NCI-H2107 treated with DMSO at 0.1 percent for 48 hours (cell line): ENCODE results near the gene TEAD1.
"Not testable (repeated sequence)": the region's sequence is repeated elsewhere in the genome, so short reads cannot be mapped to it uniquely, and the experiment has no call there.

Experiments
- DNase-seq: peaks from one replicate; lab custom pipeline; 2025; ENCODE audit not compliant: unreplicated experiment; lab: John Stamatoyannopoulos, UW

The TEAD1 gene

DNA sequence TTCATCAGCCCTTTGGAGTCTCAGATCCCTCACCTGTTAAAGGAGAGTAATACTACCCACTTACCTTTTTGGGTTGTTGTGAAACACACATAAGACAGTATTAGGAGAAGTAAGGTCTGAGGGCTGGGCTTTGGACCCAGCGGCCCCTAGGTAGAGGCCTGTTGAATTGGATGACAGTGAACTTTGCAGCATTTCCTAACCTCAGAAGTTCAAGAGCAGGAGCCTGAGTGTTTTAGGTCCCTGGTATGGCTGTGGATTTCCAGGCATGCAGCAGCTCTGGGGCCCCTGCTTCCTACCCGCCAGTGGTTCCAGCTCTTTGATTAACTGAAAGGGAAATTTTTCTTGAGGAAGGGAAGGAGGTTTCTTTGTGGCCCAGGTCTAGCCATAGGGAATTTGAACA lies 58.9 kb downstream of the TEAD1 start:
- DNase-seq: no peak

- DNase-seq: no peak
Observed at GRCh38 chr11:12734625-12735024, 60.4 kb downstream of the TEAD1 start.

- no peak for DNase-seq
Observed at GRCh38 chr11:12735262-12735661, 61.0 kb downstream of the TEAD1 start.

DNA sequence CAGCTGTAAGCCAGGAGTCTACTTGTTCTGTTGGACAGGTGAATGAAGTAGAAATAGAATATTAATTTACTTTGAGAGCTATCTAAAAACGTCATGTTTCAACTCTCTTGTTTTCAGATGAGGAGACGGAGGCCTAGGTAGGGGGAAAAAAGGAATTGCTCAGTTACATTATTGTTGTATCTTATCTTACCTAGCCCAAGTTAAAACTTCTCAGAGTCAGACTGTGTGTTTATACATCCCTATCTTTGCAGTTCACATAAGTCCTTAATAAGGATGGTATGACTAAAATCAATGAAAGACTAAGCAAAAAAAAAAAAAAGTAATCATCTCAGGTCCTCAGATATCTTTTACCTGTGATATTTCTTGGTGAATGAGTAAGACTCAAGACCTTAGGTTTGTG lies 62.8 kb downstream of the TEAD1 start:
- no peak for DNase-seq

GRCh38 chr11:12741671-12742216 lies 67.5 kb downstream of the TEAD1 start:
- DNase-seq: no peak

- no peak for DNase-seq
Observed at GRCh38 chr11:12743834-12744449, 69.7 kb downstream of the TEAD1 start.

DNA sequence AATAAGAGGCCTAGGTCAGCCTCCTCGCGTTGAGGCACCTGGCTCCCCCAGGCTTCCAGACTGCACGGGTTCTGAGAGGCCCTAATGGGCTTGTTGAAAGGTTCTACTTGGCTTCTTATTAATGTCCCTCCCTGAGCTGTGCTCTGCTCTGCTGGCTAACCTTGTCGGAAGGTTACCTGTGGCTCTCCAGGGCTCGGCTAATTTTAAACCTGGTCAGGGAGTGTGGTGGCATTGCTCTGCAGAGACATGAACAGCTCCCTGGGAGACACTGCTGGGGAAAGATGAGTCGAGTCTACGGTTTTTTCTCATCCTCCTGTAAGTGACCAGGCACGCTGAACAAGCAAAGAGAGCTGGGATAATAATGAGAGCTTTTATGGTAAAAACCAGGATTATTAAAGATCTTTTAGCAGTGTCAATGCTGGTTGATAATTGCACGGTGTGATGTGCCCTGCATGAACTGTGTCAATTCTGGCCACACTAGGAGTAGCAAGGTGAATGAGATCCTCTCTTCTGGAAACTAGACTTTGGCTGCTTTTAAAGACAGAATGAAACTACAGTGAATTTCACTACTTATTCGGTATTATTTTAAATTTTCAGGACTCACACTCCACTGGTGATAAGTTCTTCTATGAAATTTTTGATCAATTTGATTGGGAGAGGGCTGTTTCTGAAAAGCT lies 70.7 kb downstream of the TEAD1 start:
- DNase-seq: no peak

DNA sequence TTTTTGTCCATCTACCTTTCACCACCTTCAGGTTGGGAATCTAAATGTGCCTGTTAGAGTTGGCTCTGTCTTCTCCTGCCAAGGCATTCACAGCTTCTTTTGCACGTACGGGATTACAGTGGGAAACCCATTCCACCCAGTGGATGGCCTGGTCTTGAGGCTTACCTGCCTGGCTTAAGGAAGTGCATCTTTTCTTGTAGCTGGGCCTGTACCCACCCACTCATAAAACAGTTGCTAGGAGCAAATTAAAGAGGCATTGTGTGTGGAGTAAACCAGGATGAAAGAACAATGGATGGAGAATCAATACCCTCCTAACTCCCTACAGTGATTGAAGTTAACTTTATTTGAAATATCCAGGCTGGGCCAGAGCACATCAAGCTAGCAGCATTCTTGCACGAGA lies 71.6 kb downstream of the TEAD1 start:
- DNase-seq: no peak

GRCh38 chr11:12746593-12747097 lies 72.4 kb downstream of the TEAD1 start:
- DNase-seq: peak; percentile 95

- no peak for DNase-seq
Observed at GRCh38 chr11:12748561-12748960, 74.3 kb downstream of the TEAD1 start.

DNA sequence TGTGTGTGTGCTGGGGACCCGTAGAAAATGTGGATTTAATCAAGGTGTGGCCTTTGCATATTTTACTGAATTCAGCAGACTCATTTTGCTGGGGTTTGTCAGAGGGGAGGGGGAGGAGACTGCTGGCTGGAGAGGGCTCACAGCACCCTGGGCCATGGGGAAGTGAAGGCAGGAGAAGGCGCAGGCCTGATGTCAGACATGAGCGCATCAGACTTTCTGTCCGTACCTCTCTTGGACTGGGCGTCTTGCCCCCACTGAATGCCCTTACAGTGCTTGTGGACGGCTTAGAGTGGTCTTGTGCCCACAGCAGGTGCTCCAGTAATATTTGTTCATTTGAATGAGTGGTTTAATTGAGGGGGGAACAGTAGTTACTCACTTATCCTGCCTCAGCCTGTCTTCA lies 75.2 kb downstream of the TEAD1 start:
- DNase-seq: no peak

GRCh38 chr11:12750181-12750580 lies 76.0 kb downstream of the TEAD1 start:
- DNase-seq: no peak

- no peak for DNase-seq
Observed at GRCh38 chr11:12752868-12753524, 78.8 kb downstream of the TEAD1 start.

- no peak for DNase-seq
Observed at GRCh38 chr11:12754021-12754420, 79.8 kb downstream of the TEAD1 start.

DNA sequence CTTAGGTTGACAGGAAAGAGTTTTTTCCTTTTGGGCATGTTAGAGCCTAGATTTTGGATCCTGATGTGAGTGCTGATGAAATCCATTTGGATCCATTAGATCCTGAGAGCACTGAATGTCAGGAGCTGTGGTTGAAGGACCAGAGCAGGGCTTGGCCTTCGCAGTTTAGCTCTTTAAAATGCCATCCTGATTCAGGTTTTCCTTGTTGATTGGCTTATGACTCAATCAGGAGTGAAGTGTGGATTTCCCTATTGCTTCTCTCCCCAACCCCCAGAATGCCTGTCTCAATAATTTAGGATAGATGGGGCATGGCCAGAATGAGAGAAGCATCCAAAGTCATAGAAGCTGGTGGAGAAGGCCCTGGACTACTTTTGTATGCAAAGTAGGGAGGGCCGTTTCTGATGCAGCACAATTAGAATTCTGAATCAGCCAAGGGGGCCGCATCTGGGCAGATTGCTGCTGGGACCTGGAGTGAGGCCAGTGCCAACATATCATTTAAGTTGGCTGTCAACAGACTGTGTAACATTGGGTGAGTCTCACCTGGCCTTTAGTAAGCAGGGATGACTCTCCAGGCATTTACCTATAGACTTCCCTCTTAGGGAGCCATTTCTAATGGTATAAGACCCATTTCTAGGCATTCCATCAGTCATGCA lies 80.5 kb downstream of the TEAD1 start:
- DNase-seq: no peak

- peak; percentile 42 for DNase-seq
Observed at GRCh38 chr11:12755510-12756453, 81.6 kb downstream of the TEAD1 start.

- DNase-seq: no peak
Observed at GRCh38 chr11:12756454-12756806, 82.2 kb downstream of the TEAD1 start.

GRCh38 chr11:12756867-12757266 lies 82.6 kb downstream of the TEAD1 start:
- DNase-seq: no peak

DNA sequence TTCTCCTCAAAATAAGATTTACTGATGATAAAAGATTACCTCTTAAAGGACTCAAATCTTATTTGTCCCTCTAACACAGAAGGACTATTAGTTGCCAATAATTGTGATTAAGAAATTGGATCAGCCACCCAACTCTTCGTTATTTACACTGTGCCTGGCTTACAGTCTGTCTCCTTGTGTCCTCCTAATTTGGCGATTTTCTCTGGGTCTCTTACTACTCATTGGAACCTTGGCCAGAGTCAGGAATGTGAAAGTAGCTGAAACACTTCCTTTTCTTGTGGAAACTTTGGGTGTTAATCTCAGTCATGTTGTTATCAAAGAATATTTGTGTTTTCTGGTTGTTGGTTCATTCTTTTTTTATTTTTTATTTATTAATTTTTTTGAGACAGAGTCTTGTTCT lies 83.2 kb downstream of the TEAD1 start:
- no peak for DNase-seq

GRCh38 chr11:12758117-12758516 lies 83.9 kb downstream of the TEAD1 start:
- DNase-seq: not testable (repeated sequence)
